Caco-2 (cell line): ENCODE data around the gene GRAPL. TPM values are rescaled to one million over a fixed set of nuclear protein-coding genes. Genes with fewer than 3 reads are reported as not detected.
"Not testable (repeated sequence)": the region's sequence is repeated elsewhere in the genome, so short reads cannot be mapped to it uniquely, and the experiment has no call there.

ENCODE experiments used
- BruUV-seq: library from RNA; stranded (reverse); fragments of 400-500 nt; replicated peaks from 2 replicates; lab custom pipeline; 2021; lab: Mats Ljungman, UMichigan
- CTCF ChIA-PET: fragments of 300-600 bp; sonication (Branson Sonifier 250); formaldehyde crosslinking; loops from one replicate; lab custom pipeline; 2022; ENCODE audit warnings: antibody characterized with exemption; lab: Charles Lee
- POLR2A ChIA-PET: fragments of 300-600 bp; sonication (Branson Sonifier 250); formaldehyde crosslinking; loops from one replicate; lab custom pipeline; 2022; ENCODE audit warnings: antibody characterized with exemption; lab: Charles Lee
- DNase-seq, 2 experiments: peaks; one replicate each; pipeline versions ENCODE4 v3.0.0 to v3.0.0-alpha.2; 2020 to 2022
- H3K27me3 ChIP-seq: replicated peaks from 2 replicates; pipeline ENCODE4 v1.6.0; 2011; ENCODE audit warnings: low read length; ENCODE audit not compliant: control insufficient read depth, insufficient read depth
- H3K36me3 ChIP-seq: 2 replicates; pipeline ENCODE4 v1.5.1; 2011; ENCODE audit warnings: low read length; ENCODE audit not compliant: control insufficient read depth, insufficient read depth
- H3K4me1 ChIP-seq: fragments of 250-450 bp; sonication (Bioruptor Pico); 2 replicates; pipeline ENCODE4 v1.5.1; 2020; ENCODE audit warnings: mild to moderate bottlenecking
- H3K4me3 ChIP-seq: 2 replicates; pipeline ENCODE4 v1.5.1; 2011; ENCODE audit warnings: low read depth, mild to moderate bottlenecking, control low read depth, low read length
- H3K9me3 ChIP-seq: fragments of 250-450 bp; sonication (Bioruptor Pico); 2 replicates; pipeline ENCODE4 v1.5.1; 2020; ENCODE audit warnings: mild to moderate bottlenecking, moderate library complexity
- H3K27ac Mint-ChIP-seq: one replicate; pipeline ENCODE4 v1.8.0; 2022; ENCODE audit warnings: mixed read lengths; ENCODE audit not compliant: unreplicated experiment
- H3K27me3 Mint-ChIP-seq: one replicate; pipeline ENCODE4 v1.8.0; 2022; ENCODE audit warnings: mixed read lengths; ENCODE audit not compliant: insufficient read depth, unreplicated experiment
- H3K36me3 Mint-ChIP-seq: one replicate; pipeline ENCODE4 v1.8.0; 2022; ENCODE audit warnings: mild to moderate bottlenecking, mixed read lengths; ENCODE audit not compliant: insufficient read depth, unreplicated experiment
- H3K4me1 Mint-ChIP-seq: one replicate; pipeline ENCODE4 v1.8.0; 2022; ENCODE audit warnings: low read depth, mixed read lengths; ENCODE audit not compliant: unreplicated experiment
- H3K4me3 Mint-ChIP-seq: one replicate; pipeline ENCODE4 v1.8.0; 2022; ENCODE audit warnings: mild to moderate bottlenecking, moderate library complexity, mixed read lengths; ENCODE audit not compliant: unreplicated experiment
- H3K9me3 Mint-ChIP-seq: one replicate; pipeline ENCODE4 v1.8.0; 2022; ENCODE audit warnings: mixed read lengths; ENCODE audit not compliant: unreplicated experiment
- intact Hi-C: fragments of 100-400 bp; cut with micrococcal nuclease; formaldehyde crosslinking; loops from one replicate; pipeline ENCODE4 v1.10.0; 2022; ENCODE audit not compliant: unreplicated experiment
- total RNA-seq: library from RNA; stranded (reverse); gene quantifications from 2 replicates; pipeline ENCODE4 v1.2.3, GENCODE V29; 2022

The GRAPL gene
- total RNA-seq, 1 experiment from 2014 or later, result not detected

DNA sequence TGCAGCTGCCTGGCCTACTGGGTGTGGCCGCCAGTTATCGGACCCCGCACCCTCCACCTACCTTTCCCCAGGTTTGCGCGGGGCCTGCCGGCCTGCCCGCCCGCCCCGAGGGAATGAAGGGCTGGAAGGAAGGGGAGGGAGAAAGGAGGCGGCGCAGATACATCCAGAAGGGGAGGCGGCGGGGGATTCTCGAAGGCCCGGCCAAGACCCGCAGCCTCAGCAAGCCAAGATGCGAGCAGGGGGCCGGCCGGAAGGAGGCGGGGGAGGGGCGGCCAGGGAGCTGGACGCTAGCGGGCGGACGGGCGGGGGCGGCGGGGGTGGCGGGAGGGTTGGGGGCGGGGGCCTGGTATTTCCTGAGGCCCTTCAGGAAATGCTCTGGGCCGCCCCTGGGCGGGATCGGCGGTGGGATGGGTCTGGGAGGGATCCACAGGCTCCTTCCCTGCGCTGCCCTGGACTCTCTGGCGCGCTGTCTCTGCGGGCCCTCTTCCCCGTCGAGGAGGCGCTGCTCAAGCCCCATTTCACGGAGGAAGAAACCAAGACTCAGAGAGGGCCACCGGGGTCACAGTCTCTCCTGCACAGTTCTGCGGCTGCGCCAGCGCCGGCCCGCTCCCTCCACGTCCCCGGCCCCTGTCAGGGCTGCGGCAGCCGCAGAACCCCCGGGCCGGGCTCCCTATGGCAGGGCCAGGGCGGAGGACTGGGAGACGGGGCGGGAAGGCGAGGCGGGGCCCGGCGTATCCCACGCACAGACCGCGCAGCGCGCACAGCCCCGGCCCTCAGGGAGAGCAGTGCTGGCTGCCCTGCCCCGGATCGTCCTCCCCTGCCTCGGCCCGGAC lies 35.2 kb downstream of the GRAPL start:
- H3K27me3 ChIP-seq, H3K4me3 Mint-ChIP-seq, intact Hi-C loops, POLR2A ChIA-PET, H3K27ac Mint-ChIP-seq, H3K4me1 Mint-ChIP-seq, H3K4me1 ChIP-seq, H3K4me3 ChIP-seq, H3K27me3 Mint-ChIP-seq, H3K9me3 Mint-ChIP-seq, H3K36me3 Mint-ChIP-seq, DNase-seq, CTCF ChIA-PET, H3K36me3 ChIP-seq, H3K9me3 ChIP-seq: not testable (repeated sequence)
- BruUV-seq, result TSS peak; percentile 89

DNA sequence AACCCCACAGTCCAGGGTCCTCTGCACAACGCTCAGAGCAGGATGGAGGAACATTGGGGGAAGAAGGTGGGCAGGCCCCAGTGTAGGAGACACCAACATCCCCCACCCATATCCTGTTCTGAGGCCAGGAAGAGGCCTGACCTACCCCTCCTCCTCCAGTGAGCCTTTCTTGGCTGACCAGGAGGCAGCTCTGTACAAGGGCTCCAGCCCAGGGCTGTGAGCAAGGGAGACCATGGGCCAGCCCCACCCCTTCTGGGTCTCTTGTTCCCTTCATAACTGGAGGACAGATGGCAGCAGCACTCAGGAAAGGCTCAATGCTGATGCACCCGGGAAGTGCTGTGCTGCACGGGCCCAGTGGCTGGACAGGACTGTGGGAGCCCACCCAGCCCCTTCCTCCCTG lies 47.0 kb downstream of the GRAPL start:
- POLR2A ChIA-PET, DNase-seq, H3K27ac Mint-ChIP-seq, H3K27me3 ChIP-seq, H3K9me3 Mint-ChIP-seq, H3K27me3 Mint-ChIP-seq, CTCF ChIA-PET, BruUV-seq, H3K9me3 ChIP-seq, H3K4me3 Mint-ChIP-seq, H3K4me3 ChIP-seq, intact Hi-C loops, H3K4me1 Mint-ChIP-seq, H3K4me1 ChIP-seq, H3K36me3 Mint-ChIP-seq, H3K36me3 ChIP-seq: not testable (repeated sequence)

- POLR2A ChIA-PET, H3K27me3 ChIP-seq, H3K4me1 ChIP-seq, H3K9me3 Mint-ChIP-seq, H3K36me3 ChIP-seq, BruUV-seq, H3K4me3 Mint-ChIP-seq, intact Hi-C loops, H3K4me1 Mint-ChIP-seq, CTCF ChIA-PET, DNase-seq, H3K9me3 ChIP-seq, H3K36me3 Mint-ChIP-seq, H3K4me3 ChIP-seq, H3K27me3 Mint-ChIP-seq, H3K27ac Mint-ChIP-seq: not testable (repeated sequence)
Observed at GRCh38 chr17:19175410-19175809, 48.0 kb downstream of the GRAPL start.

- BruUV-seq, H3K4me3 Mint-ChIP-seq, H3K27ac Mint-ChIP-seq, H3K36me3 Mint-ChIP-seq, H3K4me1 Mint-ChIP-seq, H3K4me3 ChIP-seq, POLR2A ChIA-PET, H3K27me3 ChIP-seq, CTCF ChIA-PET, H3K4me1 ChIP-seq, H3K9me3 Mint-ChIP-seq, H3K9me3 ChIP-seq, DNase-seq, H3K27me3 Mint-ChIP-seq, H3K36me3 ChIP-seq, intact Hi-C loops: not testable (repeated sequence)
Observed at GRCh38 chr17:19181040-19181875, 53.9 kb downstream of the GRAPL start.

DNA sequence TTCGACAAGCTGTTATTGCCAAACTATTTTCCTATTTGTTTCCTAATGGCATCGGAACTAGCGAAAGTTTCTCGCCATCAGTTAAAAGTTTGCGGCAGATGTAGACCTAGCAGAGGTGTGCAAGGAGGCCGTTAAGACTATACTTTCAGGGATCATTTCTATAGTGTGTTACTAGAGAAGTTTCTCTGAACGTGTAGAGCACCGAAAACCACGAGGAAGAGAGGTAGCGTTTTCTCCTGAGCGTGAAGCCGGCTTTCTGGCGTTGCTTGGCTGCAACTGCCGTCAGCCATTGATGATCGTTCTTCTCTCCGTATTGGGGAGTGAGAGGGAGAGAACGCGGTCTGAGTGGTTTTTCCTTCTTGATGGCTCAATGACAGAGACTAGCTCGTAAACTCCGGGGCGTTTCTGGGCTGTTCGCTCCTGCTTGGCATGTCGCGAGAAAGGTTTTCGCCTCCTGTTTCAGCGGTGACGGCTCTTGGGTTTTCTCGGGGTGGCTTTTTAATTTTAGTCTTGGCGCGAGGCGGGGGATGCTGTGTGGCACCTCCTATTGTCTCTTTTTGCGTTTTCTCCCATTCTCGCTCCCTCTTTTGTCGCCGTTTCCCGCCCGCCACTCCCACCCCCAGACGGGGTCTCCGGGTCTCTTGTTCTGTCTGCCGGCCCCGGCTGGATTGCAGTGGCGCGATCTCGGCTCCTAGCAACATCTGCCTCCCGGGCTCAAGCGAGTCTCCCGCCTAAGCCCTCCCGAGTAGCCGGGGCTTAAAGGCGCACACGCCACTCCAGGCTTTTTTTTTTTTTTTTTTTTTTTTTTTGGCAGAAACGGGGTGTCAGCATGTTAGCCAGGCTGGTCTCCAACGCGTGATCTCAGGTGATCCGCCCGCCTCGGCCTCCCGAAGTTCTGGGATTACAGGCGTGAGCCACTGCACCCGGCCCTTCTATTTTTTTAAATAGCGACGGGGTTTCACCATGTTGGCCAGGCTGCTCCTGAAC lies 60.8 kb downstream of the GRAPL start:
- H3K36me3 Mint-ChIP-seq, POLR2A ChIA-PET, H3K4me3 ChIP-seq, H3K4me3 Mint-ChIP-seq, CTCF ChIA-PET, intact Hi-C loops, H3K36me3 ChIP-seq, H3K4me1 ChIP-seq, H3K27ac Mint-ChIP-seq, H3K9me3 Mint-ChIP-seq, H3K27me3 ChIP-seq, H3K4me1 Mint-ChIP-seq, H3K27me3 Mint-ChIP-seq, H3K9me3 ChIP-seq: not testable (repeated sequence)
- peak in 1 of 2 experiments; percentile 99 for DNase-seq
- TSS peak; percentile 100 for BruUV-seq

DNA sequence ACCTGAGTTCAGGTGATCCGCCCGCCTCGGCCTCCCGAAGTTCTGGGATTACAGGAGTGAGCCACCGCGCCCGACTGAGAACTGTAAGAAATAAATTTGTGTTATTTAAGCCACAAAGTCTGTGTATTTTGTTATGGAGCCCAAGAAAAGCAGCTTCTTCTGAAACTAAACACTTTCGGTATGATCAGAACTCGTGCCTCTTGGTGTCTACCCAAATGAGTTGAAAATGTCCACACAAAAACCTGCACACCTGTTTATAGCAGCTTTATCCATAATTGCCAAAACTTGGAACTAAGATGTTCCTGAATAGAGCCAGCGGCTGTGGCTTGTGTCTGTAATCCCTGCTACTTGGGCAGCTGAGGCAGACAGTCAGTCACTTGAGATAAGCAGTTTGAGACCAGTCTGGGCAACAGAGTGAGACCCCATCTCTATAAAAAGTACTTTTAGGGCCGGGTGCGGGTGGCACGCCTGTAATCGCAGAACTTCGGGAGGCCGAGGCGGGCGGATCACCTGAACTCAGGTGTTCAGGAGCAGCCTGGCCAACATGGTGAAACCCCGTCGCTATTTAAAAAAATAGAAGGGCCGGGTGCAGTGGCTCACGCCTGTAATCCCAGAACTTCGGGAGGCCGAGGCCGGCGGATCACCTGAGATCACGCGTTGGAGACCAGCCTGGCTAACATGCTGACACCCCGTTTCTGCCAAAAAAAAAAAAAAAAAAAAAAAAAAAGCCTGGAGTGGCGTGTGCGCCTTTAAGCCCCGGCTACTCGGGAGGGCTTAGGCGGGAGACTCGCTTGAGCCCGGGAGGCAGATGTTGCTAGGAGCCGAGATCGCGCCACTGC lies 61.7 kb downstream of the GRAPL start:
- not testable (repeated sequence) for H3K9me3 Mint-ChIP-seq

More for the DNA sequence above, 61.7 kb downstream of the GRAPL start:
- DNase-seq, POLR2A ChIA-PET, CTCF ChIA-PET, intact Hi-C loops, H3K27ac Mint-ChIP-seq, H3K4me1 ChIP-seq, H3K4me3 ChIP-seq, H3K27me3 Mint-ChIP-seq, H3K36me3 ChIP-seq, H3K9me3 ChIP-seq, H3K4me1 Mint-ChIP-seq, H3K4me3 Mint-ChIP-seq, H3K36me3 Mint-ChIP-seq, H3K27me3 ChIP-seq: not testable (repeated sequence)
- BruUV-seq, result TSS peak; percentile 100
